ENCODE data around the gene DDX51. TPM values are rescaled to one million over a fixed set of nuclear protein-coding genes. Genes with fewer than 3 reads are reported as not detected.

The DDX51 gene
- total and polyA plus RNA-seq, 2 of the 13 experiments (the other 11 are each of a cell fraction or from before 2014, with no cell fraction given), result 10.1 TPM

GRCh38 chr12:132153501-132154340 lies 9.6 kb upstream of the DDX51 start (continued):
- TF ChIP-seq DBP (CRISPR knock-in tag; IDR thresholded peaks at IDR 0.05; ENCODE audit: not compliant biosample characterization) (no peak), SKI (IDR thresholded peaks at IDR 0.05; ENCODE audit: partially characterized antibody) (no peak), PAX8 (CRISPR knock-in tag; IDR thresholded peaks at IDR 0.05; ENCODE audit: borderline replicate concordance) (no peak), EZH2 (conservative IDR thresholded peaks at IDR 0.05; ENCODE audit: low read depth, low read length) (0 out of 2 replicates have a peak, but pooled peaks have one; percentile 48), ZNF512 (CRISPR knock-in tag; IDR thresholded peaks at IDR 0.05) (no peak), TBX3 (IDR thresholded peaks at IDR 0.05; ENCODE audit: borderline replicate concordance) (no peak), MXD1 (CRISPR knock-in tag; IDR thresholded peaks at IDR 0.05) (no peak), ZKSCAN5 (CRISPR knock-in tag; IDR thresholded peaks at IDR 0.05) (no peak), ZBTB7A (CRISPR knock-in tag; IDR thresholded peaks at IDR 0.05) (no peak), JARID2 (CRISPR knock-in tag; IDR thresholded peaks at IDR 0.05; ENCODE audit: insufficient replicate concordance) (no peak), ZNF382 (CRISPR knock-in tag; IDR thresholded peaks at IDR 0.05; ENCODE audit: borderline replicate concordance) (no peak), ZNF205 (CRISPR knock-in tag; IDR thresholded peaks at IDR 0.05) (0 out of 2 replicates have a peak, but pooled peaks have one; percentile 17), STAT6 (CRISPR knock-in tag; IDR thresholded peaks at IDR 0.05; ENCODE audit: borderline replicate concordance) (no peak), ZBTB34 (CRISPR knock-in tag; IDR thresholded peaks at IDR 0.05) (no peak), ZNF557 (CRISPR knock-in tag; IDR thresholded peaks at IDR 0.05) (no peak), ZBTB1 (CRISPR knock-in tag; IDR thresholded peaks at IDR 0.05; ENCODE audit: borderline replicate concordance) (no peak), CBFB (CRISPR knock-in tag; IDR thresholded peaks at IDR 0.05) (0 out of 2 replicates have a peak, but pooled peaks have one; percentile 13), ZNF800 (CRISPR knock-in tag; IDR thresholded peaks at IDR 0.05) (no peak), GFI1 (CRISPR knock-in tag; IDR thresholded peaks at IDR 0.05; ENCODE audit: borderline replicate concordance) (no peak), MTF1 (CRISPR knock-in tag; IDR thresholded peaks at IDR 0.05) (no peak)
